GM12878 (cell line): ENCODE results near the gene TBCD. TPM values are rescaled to one million over a fixed set of nuclear protein-coding genes. Genes with fewer than 3 reads are reported as not detected.

Experiments used
- ATAC-seq: fragments of 200-7000 bp; cut with Tn5 transposase; 3 replicates; pipeline ENCODE4 v1.9.1; 2020; ENCODE audit warnings: mild to moderate bottlenecking, moderate library complexity
- BruUV-seq: library from RNA; stranded (reverse); fragments of 400-500 nt; replicated peaks from 2 replicates; lab custom pipeline; 2021; lab: Mats Ljungman, UMichigan
- CTCF ChIA-PET: fragments of 300-600 bp; sonication (Branson Sonifier 250); formaldehyde crosslinking; extraction: SDS; loops from one replicate; lab custom pipeline; 2021; ENCODE audit warnings: inconsistent platforms; lab: Yijun Ruan, JAX
- POLR2A ChIA-PET: fragments of 350-600 bp; formaldehyde crosslinking; extraction: SDS; loops from one replicate; lab custom pipeline; 2021; ENCODE audit warnings: inconsistent platforms; lab: Charles Lee
- RAD21 ChIA-PET: fragments of 300-600 bp; sonication (Branson Sonifier 250); formaldehyde crosslinking; loops from one replicate; lab custom pipeline; 2023; ENCODE audit warnings: antibody characterized with exemption; ENCODE audit not compliant: unreplicated experiment; lab: Charles Lee
- SMC1A ChIA-PET: fragments of 300-600 bp; sonication (Branson Sonifier 250); formaldehyde crosslinking; loops from one replicate; lab custom pipeline; 2023; ENCODE audit not compliant: unreplicated experiment, uncharacterized antibody; lab: Charles Lee
- DNase-seq: peaks from one replicate; pipeline ENCODE4 v3.0.0-alpha.2; 2011; ENCODE audit warnings: low read depth, low spot score
- FAIRE-seq: peaks from 3 replicates; lab custom pipeline; 2011; peaks lifted over from hg19 to GRCh38; lab: Jason Lieb, UNC
- H2AFZ ChIP-seq: 2 replicates; pipeline ENCODE4 v1.6.0; 2011; ENCODE audit warnings: low read depth, low read length, control low read depth; ENCODE audit not compliant: control insufficient read depth
- H3K27ac ChIP-seq: 2 replicates; pipeline ENCODE4 v1.5.1; 2011; ENCODE audit warnings: control low read depth; ENCODE audit not compliant: control insufficient read depth, insufficient read depth
- H3K27me3 ChIP-seq, 2 experiments: replicated peaks in 1 of 2; 2 replicates each; pipeline versions ENCODE4 v1.6.0 to v1.6.1; 2011; ENCODE audit warnings: low read length in 1 of 2; ENCODE audit not compliant: control insufficient read depth in 2 of 2, insufficient read depth in 2 of 2
- H3K36me3 ChIP-seq, 2 experiments: 2 replicates each; pipeline ENCODE4 v1.5.1; 2011; ENCODE audit warnings: low read length in 1 of 2; ENCODE audit not compliant: control insufficient read depth in 2 of 2, insufficient read depth in 2 of 2
- H3K4me1 ChIP-seq: 2 replicates; pipeline ENCODE4 v1.6.1; 2011; ENCODE audit warnings: mild to moderate bottlenecking, low read length, moderate library complexity, mixed read lengths; ENCODE audit not compliant: control insufficient read depth, insufficient read depth
- H3K4me2 ChIP-seq: 2 replicates; pipeline ENCODE4 v1.6.0; 2011; ENCODE audit warnings: control low read depth; ENCODE audit not compliant: control insufficient read depth, insufficient read depth
- H3K4me3 ChIP-seq: fragments of 200-600 bp; sonication (generic); 2 replicates; pipeline ENCODE4 v1.5.1; 2016
- H3K79me2 ChIP-seq: 2 replicates; pipeline ENCODE4 v1.6.0; 2011; ENCODE audit warnings: low read length; ENCODE audit not compliant: control insufficient read depth, insufficient read depth
- H3K9ac ChIP-seq: 2 replicates; pipeline ENCODE4 v1.8.0; 2011; ENCODE audit warnings: low read length, control low read depth, mixed read lengths; ENCODE audit not compliant: control insufficient read depth, insufficient read depth
- H3K9me3 ChIP-seq: replicated peaks from 3 replicates; pipeline ENCODE4 v1.5.1; 2011; ENCODE audit warnings: mild to moderate bottlenecking, low read length; ENCODE audit not compliant: control insufficient read depth, insufficient read depth
- H4K20me1 ChIP-seq: 2 replicates; pipeline ENCODE4 v1.6.0; 2011; ENCODE audit not compliant: control insufficient read depth, insufficient read depth
- MEF2B ChIP-seq: fragments of 450-650 bp; IDR thresholded peaks from 2 replicates; pipeline ENCODE4 v1.6.1; 2018; ENCODE audit warnings: mild to moderate bottlenecking, moderate library complexity; ENCODE audit not compliant: partially characterized antibody, poor library complexity, severe bottlenecking
- POLR2A ChIP-seq: IDR thresholded peaks from 2 replicates; pipeline ENCODE4 v1.6.1; 2011; ENCODE audit warnings: low read depth, mild to moderate bottlenecking, low read length
- RB1 ChIP-seq: fragments of 450-650 bp; formaldehyde crosslinking; IDR thresholded peaks from 2 replicates; pipeline ENCODE4 v1.6.1; 2017; ENCODE audit warnings: mild to moderate bottlenecking, borderline replicate concordance
- RUNX3 ChIP-seq: IDR thresholded peaks from 2 replicates; pipeline ENCODE4 v1.6.1; 2012; ENCODE audit warnings: low read length, inconsistent platforms
- SIN3A ChIP-seq: IDR thresholded peaks from 2 replicates; pipeline ENCODE4 v1.6.1; 2012; ENCODE audit warnings: low read depth, low read length, improper control_type of control experiment
- SREBF2 ChIP-seq: IDR thresholded peaks from 2 replicates; pipeline ENCODE4 v1.6.1; 2012; ENCODE audit warnings: mild to moderate bottlenecking, low read length
- SUPT20H ChIP-seq: IDR thresholded peaks from 2 replicates; pipeline ENCODE4 v1.6.1; 2011; ENCODE audit warnings: low read depth, mild to moderate bottlenecking, low read length, moderate library complexity, borderline replicate concordance; ENCODE audit not compliant: control insufficient read depth
- TARDBP ChIP-seq: IDR thresholded peaks from 2 replicates; pipeline ENCODE4 v1.6.1; 2016; ENCODE audit warnings: borderline replicate concordance
- TCF7 ChIP-seq: IDR thresholded peaks from 2 replicates; pipeline ENCODE4 v1.6.1; 2014; ENCODE audit warnings: antibody characterized with exemption, borderline replicate concordance
- YY1 ChIP-seq: IDR thresholded peaks from 2 replicates; pipeline ENCODE4 v1.6.1; 2011; ENCODE audit warnings: low read depth, mild to moderate bottlenecking, low read length
- ZNF24 ChIP-seq: fragments of 450-650 bp; IDR thresholded peaks from 2 replicates; pipeline ENCODE4 v1.6.1; 2017; ENCODE audit warnings: antibody characterized with exemption, mild to moderate bottlenecking
- WGBS: methylation state at CpG from one replicate; pipeline ENCODE4 v1.1.6; 2016; ENCODE audit warnings: low lambda C conversion rate; ENCODE audit not compliant: insufficient replicate concordance, insufficient coverage; ENCODE audit errors: missing lambda C conversion rate; 5-methylcytosine and 5-hydroxymethylcytosine counted together
- in situ Hi-C: fragments of 300-500 bp; cut with MboI; formaldehyde crosslinking; loops from 9 replicates; pipeline ENCODE4 v1.14.3; 2018; ENCODE audit warnings: mixed read lengths
- intact Hi-C: fragments of 100-400 bp; cut with micrococcal nuclease; formaldehyde crosslinking; loops from one replicate; pipeline ENCODE4 v1.14.2; 2022; ENCODE audit not compliant: unreplicated experiment
- polyA plus RNA-seq, 11 experiments: library from polyadenylated mRNA; depleted of rRNA in 4 of 11; unstranded in 6 of 11; stranded (reverse) in 5 of 11; fragments of >200 nt; fragmentation: Nextera tagmentation in 4 of 11; fragmentation: Illumina TruSeq in 1 of 11; extraction: Ambion mirVana in 4 of 11; extraction: Trizol in 1 of 11; gene quantifications; 1 replicate in 1 of 11; 2 replicates in 10 of 11; pipeline versions ENCODE4 v1.2.1 to v1.2.3, GENCODE V29; 2011 to 2016; ENCODE audit warnings: inconsistent platforms in 2 of 11, missing spikeins in 2 of 11, low read depth in 1 of 11
- total RNA-seq, 4 experiments: library from RNA; depleted of rRNA in 3 of 4; stranded (reverse); fragments of >200 nt in 3 of 4; fragmentation: Illumina TruSeq in 1 of 4; extraction: Trizol in 1 of 4; gene quantifications; 2 replicates each; pipeline versions ENCODE4 v1.2.1 to v1.2.3, GENCODE V29; 2013 to 2021
- TF ChIP-seq, protein P1 (sequence below): IDR thresholded peaks from 2 replicates; pipeline ENCODE4 v1.6.1; 2011; ENCODE audit warnings: borderline replicate concordance, low read depth, mild to moderate bottlenecking, moderate library complexity, low read length; ENCODE audit not compliant: insufficient read depth, poor library complexity, severe bottlenecking
- TF ChIP-seq, protein P2 (sequence below): IDR thresholded peaks from 2 replicates; pipeline ENCODE4 v1.6.1; 2012; ENCODE audit warnings: low read depth, low read length, improper control_type of control experiment
- TF ChIP-seq, protein P3 (sequence below): fragments of 450-650 bp; IDR thresholded peaks from 2 replicates; pipeline ENCODE4 v1.6.1; 2014; ENCODE audit warnings: mild to moderate bottlenecking

TBCD gene
- total and polyA plus RNA-seq, 10 of the 15 experiments (the other 5 are each of a cell fraction or from before 2014, with no cell fraction given), result 10.3 to 114 (median 52.4) TPM

GRCh38 chr17:82798752-82799151 is 46.9 kb downstream of the TBCD start:
- H3K79me2 ChIP-seq, result no peaks in the 10 kb centered on the region
- no peak overlapping the region for H3K4me3 ChIP-seq
- in situ Hi-C loops, result no loop called here
- POLR2A ChIA-PET, result no interaction called here
- H3K36me3 ChIP-seq, result peaks cover 0 to 18% of the 10 kb centered on the region in 2 experiments; a peak in 2 of 4 replicates
- DNase-seq, result no peak
- intact Hi-C loops, result no loop called here
- H3K27ac ChIP-seq, result no peak overlapping the region
- WGBS, result 89% methylated on average over 7 of the region's 7 CpGs
- CTCF ChIA-PET, result no interaction called here
- TF ChIP-seq MEF2B, result no peak
- no peak overlapping the region for H2AFZ ChIP-seq
- FAIRE-seq, result no peak
- no peaks in the 10 kb centered on the region for H3K4me1 ChIP-seq
- H3K9ac ChIP-seq, result no peak overlapping the region
- SMC1A ChIA-PET, result no interaction called here
- no peaks in the 10 kb centered on the region for H4K20me1 ChIP-seq
- no TSS peak for BruUV-seq
- RAD21 ChIA-PET, result no interaction called here
- H3K4me2 ChIP-seq, result no peak overlapping the region
- no peaks in the 10 kb centered on the region for H3K27me3 ChIP-seq
- no peak for ATAC-seq
- H3K9me3 ChIP-seq, result no peaks in the 10 kb centered on the region; the same call in 2 of the 3 replicates

DNA sequence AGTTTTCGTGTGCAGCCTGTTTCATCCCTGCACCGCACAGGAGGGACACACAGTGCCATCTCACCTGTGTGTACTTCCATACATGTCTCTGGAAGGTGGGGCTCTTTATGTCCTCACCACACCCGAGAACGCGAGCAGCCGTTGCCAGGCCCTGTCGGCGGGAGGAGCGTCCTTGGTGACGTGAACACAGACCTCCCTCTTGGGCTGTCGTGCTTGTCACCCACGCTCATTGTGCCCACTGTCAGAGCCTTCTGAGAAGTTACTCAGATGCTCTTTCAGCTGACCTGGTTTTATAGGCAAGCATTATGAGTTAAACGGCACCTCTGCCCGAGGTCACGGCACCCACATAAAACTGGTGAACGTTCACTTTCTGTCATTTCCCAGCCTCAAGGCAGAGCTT is 47.7 kb downstream of the TBCD start:
- H3K27me3 ChIP-seq, result no peaks in the 10 kb centered on the region
- no peaks in the 10 kb centered on the region for H3K79me2 ChIP-seq
- in situ Hi-C loops, result no loop called here
- FAIRE-seq (no peak), ATAC-seq (no peak), DNase-seq (no peak)
- no peaks in the 10 kb centered on the region for H3K4me1 ChIP-seq
- intact Hi-C loops, result no loop called here
- ChIA-PET SMC1A (no interaction called here), CTCF (no interaction called here), RAD21 (no interaction called here), POLR2A (no interaction called here)
- H3K4me3 ChIP-seq, result no peak overlapping the region
- peaks cover 0 to 18% of the 10 kb centered on the region in 2 experiments; a peak in 2 of 4 replicates for H3K36me3 ChIP-seq
- H3K27ac ChIP-seq, result no peak overlapping the region
- no peak overlapping the region for H2AFZ ChIP-seq
- no peak overlapping the region for H3K9ac ChIP-seq
- BruUV-seq, result no TSS peak
- H3K9me3 ChIP-seq, result no peaks in the 10 kb centered on the region; the same call in 2 of the 3 replicates
- 93% methylated on average over 16 of the region's 16 CpGs for whole genome bisulfite sequencing
- no peaks in the 10 kb centered on the region for H4K20me1 ChIP-seq
- TF ChIP-seq TARDBP, result no peak
- no peak for TF ChIP-seq RUNX3
- no peak for TF ChIP-seq SIN3A
- no peak for TF ChIP-seq ZNF24
- TF ChIP-seq TCF7, result no peak
- TF ChIP-seq, protein P1, sequence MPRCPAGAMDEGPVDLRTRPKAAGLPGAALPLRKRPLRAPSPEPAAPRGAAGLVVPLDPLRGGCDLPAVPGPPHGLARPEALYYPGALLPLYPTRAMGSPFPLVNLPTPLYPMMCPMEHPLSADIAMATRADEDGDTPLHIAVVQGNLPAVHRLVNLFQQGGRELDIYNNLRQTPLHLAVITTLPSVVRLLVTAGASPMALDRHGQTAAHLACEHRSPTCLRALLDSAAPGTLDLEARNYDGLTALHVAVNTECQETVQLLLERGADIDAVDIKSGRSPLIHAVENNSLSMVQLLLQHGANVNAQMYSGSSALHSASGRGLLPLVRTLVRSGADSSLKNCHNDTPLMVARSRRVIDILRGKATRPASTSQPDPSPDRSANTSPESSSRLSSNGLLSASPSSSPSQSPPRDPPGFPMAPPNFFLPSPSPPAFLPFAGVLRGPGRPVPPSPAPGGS, result no peak
- no peak for TF ChIP-seq RB1
- no peak for TF ChIP-seq POLR2A
- no peak for TF ChIP-seq MEF2B
- no peak for TF ChIP-seq SUPT20H
- TF ChIP-seq, protein P2, sequence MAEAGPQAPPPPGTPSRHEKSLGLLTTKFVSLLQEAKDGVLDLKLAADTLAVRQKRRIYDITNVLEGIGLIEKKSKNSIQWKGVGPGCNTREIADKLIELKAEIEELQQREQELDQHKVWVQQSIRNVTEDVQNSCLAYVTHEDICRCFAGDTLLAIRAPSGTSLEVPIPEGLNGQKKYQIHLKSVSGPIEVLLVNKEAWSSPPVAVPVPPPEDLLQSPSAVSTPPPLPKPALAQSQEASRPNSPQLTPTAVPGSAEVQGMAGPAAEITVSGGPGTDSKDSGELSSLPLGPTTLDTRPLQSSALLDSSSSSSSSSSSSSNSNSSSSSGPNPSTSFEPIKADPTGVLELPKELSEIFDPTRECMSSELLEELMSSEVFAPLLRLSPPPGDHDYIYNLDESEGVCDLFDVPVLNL, result no peak
- no peak for TF ChIP-seq YY1
- TF ChIP-seq SREBF2, result no peak
- TF ChIP-seq, protein P3, sequence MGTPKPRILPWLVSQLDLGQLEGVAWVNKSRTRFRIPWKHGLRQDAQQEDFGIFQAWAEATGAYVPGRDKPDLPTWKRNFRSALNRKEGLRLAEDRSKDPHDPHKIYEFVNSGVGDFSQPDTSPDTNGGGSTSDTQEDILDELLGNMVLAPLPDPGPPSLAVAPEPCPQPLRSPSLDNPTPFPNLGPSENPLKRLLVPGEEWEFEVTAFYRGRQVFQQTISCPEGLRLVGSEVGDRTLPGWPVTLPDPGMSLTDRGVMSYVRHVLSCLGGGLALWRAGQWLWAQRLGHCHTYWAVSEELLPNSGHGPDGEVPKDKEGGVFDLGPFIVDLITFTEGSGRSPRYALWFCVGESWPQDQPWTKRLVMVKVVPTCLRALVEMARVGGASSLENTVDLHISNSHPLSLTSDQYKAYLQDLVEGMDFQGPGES, result no peak
- H3K4me2 ChIP-seq, result no peak overlapping the region
